Stimulated activated CD4-positive, alpha-beta T cell treated with anti-CD3 and anti-CD28 coated beads, Interleukin-12 subunit alpha, Interleukin-12 subunit beta, amount 100 ng/mL, for 24 hours (primary cell): ENCODE measurements around the gene CHST7.

Experiments
- DNase-seq, 2 experiments: peaks; one replicate each; pipeline ENCODE4 v3.0.0-alpha.2; 2020; ENCODE audit warnings: low read depth in 2 of 2

CHST7 gene

DNA sequence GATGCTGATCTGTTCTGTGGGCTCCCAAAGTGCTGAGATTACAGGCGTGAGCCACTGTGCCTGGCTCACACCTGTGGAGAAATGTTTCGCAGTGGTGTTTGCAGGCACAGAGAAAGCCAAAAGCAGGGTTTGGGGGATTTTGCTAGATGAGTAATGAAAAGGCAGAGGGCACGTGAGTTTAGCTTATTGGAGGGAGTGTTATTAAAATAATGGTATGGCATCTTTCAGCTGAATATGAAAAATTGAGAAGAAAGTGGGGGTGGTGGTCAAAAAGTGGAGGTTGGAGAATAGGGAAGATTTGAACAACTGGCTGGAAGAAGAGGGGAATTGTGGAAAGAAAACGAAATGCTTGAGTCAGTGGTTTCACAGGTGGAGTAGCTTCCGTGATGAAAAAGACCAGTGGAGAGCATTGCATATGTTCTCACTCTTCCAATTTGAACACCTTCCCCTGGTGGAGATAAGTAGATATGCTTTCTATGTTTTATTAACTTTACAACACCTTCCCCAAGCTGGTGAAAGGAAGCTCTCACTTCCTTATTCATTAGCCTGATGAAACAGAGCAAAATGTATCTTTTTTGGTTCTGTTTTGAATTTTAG, 1.1 kb upstream of the CHST7 start:
- peak in 1 of 2 experiments; percentile 11 for DNase-seq

DNA sequence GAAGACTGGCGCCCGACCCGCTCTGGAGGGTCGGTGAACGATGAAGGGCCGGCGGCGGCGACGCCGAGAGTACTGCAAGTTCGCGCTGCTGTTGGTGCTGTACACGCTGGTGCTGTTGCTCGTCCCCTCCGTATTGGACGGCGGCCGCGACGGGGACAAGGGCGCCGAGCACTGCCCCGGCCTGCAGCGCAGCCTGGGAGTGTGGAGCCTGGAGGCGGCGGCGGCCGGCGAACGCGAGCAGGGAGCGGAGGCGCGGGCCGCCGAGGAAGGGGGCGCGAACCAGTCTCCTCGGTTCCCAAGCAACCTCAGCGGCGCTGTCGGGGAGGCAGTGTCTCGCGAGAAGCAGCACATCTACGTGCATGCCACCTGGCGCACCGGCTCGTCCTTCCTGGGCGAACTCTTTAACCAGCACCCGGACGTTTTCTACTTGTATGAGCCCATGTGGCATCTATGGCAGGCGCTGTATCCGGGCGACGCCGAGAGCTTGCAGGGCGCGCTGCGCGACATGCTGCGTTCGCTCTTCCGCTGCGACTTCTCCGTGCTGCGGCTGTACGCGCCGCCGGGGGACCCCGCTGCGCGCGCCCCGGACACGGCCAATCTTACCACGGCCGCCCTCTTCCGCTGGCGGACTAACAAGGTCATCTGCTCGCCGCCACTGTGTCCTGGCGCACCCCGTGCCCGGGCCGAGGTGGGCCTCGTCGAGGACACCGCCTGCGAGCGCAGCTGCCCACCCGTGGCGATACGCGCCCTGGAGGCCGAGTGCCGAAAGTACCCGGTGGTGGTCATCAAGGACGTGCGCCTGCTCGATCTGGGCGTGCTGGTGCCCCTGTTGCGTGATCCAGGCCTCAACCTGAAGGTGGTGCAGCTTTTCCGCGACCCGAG, 568 bp downstream of the CHST7 start:
- peak in 1 of 2 experiments; percentile 29 for DNase-seq

DNA sequence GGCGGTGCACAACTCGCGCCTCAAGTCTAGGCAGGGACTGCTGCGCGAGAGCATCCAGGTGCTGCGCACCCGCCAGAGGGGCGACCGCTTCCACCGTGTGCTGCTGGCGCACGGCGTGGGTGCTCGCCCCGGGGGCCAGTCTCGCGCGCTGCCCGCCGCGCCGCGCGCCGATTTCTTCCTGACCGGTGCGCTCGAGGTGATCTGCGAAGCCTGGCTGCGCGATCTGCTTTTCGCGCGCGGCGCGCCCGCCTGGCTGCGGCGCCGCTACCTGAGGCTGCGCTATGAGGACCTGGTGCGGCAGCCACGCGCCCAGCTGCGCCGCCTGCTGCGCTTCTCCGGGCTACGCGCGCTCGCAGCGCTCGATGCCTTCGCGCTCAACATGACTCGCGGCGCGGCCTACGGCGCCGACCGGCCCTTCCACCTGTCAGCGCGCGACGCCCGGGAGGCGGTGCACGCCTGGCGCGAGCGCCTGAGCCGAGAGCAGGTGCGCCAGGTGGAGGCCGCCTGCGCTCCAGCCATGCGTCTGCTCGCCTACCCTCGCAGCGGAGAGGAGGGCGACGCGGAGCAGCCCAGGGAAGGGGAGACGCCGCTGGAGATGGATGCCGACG, 1.3 kb downstream of the CHST7 start:
- DNase-seq, result no peak

DNA sequence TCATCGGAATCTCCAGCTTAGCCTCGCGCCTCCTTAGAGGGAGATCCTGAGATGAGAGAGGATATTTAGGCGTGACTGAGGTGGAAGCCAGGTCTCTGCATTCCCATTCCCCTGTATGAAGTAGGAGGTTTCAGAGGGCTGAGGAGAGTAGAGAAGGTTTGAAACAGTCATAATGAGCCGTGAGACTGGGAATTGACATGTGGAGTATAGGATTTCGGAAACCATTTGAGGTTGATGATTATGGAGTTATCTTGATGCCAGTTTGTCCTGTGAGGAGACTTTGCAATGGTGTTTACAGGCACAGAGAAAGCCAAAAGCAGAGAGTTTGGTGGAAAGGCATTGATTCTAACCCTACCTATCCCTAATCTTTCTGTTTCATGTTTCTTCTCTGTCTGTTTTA, 2.0 kb downstream of the CHST7 start:
- DNase-seq, result no peak

DNA sequence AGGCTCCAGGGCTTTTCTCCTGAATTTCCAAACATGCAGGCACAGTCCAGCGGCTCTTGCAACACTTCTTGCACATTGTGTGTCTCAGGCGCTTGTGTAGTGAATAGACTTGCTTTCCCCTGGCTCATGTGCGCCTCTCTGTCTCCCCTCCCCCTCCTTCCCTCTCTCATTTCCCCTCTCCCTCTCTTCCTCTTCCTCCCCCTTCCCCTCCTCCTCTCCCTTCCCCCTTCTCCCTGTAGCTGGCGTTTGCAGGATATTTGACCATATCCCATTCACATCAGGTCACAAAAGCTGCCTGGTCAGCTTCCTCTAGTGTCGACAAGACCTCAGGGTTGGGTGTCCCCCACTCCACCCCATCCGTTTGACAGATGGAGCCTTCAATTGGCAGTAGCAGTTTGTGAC, 2.4 kb downstream of the CHST7 start:
- DNase-seq, result no peak

DNA sequence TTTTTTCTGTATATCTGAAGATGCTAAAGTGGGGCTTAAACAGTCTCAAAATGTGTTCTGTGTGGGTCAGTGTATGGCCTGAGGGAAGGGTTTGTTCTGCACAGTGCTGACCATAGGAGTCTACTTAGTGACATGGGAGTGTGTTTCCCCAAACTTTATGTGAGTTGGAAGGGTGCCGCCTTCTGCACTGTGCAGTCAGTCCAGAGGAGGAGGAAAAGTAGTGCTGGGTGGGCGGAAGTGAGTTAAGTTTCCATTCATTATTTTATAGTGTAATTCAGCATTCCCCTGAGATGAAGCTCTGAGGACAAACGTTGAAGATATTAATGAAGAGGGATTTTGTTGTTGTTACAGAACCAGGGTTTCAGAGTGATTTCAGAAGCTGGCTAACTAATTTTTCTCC, 2.9 kb downstream of the CHST7 start:
- no peak for DNase-seq

DNA sequence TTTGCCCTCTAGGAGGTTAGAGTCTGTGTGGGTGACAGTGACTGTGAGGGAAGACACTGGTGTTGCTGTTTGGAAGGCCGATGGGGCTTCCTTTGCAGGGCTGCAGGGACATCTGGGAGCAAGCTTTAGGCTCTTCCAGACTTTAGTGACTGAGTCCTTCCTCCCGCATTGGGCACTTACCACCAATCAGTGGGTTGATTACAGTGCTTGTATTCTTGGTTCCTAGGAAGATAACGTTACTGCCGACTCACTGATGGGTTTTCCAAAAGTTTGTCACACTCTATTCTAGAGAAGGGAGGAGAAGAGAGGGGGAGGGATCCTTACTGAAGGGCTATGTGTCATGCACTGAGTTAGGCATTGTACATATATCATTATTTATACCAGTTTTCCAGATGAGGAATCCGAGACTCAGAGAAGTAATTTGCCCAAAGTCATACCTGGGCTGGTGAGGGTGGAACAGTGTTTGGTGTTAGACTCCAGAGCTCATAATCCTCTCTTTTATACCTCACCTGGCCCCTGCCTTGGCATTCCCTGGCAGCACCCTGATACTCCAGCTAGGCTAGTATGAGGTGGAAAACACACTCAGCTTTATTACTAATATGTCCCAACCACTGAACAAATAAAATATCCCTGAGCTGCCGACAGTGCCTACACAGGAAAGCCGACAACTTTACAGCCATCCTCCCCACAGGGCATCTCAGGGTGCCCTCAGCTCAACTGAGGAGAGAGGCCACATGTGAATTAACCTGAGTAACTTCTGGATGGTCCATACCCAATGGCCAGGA, 3.8 kb downstream of the CHST7 start:
- DNase-seq, result no peak

DNA sequence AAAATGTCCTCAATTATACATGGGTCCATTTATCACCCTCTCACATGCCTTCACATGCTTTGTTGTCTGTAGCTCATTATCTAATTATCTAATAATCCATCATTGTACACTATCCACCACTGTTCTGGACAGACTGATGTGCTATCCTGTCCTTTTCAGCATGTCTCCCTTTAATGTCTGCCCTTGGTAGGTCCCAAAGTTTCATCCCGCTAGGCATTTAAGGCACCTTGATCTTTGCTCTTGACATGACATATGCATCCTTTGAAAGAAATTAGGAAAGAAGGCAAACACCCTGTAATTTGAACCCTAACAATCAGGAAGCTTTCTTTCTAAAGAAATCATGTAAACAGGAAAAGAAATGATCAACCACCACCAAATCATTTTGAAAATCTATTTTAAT, 5.7 kb downstream of the CHST7 start:
- no peak for DNase-seq

DNA sequence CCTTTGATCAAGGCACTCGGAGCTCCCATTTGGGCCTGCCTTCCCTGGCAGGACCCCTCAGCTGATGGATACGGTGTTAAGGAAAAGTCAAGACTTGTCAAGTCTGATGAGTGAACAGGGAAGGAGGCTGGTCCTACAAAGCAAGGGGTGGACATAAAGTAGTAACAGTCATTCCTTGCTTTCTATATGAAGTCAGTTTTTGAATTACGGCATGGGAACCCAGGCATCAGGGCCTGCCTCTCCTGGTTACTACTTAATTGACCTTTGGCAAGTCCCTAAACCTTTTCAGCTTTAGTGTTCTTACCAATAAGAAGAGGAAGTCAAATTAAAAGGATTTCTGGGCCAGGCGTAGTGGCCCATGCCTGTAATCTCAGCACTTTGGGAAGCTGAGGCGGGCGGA, 7.0 kb downstream of the CHST7 start:
- DNase-seq, result no peak

DNA sequence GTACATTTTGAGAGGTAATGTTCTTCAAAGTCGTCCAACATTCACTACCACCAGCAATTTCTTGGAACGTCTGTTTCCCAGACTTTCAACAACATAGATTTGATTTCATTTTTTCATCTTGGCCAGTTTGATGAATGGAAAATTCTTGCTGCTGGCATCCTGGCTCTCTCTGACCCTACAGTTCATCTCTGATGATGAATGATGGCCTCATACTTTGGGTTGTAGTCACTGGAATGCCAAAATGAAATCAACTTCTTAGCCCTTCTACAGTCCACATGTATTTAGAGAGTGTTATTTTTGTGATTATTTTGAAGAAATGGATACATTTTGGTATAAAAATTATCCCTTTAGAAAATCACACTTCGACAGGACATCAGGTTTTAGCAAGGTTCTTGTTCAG, 8.8 kb downstream of the CHST7 start:
- DNase-seq, result no peak

DNA sequence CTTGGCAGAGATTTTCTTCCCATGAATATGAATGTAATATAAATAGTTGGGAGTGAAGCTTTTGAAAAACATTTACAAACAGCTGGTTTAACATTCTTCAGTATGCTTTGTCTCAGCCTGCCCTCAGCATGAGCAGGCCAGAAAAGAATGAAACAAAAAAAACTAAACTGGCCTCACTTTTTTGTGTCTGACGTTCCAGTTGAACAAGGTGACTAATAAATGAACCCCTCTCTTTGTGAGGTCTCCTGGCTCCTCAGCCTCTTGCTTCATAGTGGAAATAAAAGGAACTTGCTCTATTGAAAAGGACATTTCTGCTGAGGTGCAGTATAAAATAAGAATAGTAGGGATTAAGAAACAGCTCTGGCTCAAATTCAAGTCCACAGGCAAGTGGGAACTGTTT, 9.4 kb downstream of the CHST7 start:
- DNase-seq, result no peak

DNA sequence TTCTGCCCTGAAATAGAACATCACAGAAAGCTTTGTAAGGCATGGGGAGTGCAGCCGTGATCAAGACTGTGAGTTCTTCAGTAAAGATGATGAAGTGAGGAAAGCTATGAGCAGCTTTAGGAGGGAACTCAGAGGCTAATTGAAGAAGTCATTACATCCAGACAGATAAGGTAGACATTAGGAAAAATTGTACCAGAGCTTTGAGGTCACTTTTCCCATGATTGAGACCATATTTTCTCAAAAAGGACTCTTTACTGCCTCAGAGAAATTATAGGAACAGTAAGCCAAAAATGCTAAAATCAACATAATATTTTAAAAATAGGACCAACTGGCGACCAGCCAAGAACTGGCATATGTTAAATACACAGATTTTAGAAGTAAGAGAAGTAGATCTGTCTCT, 11.2 kb downstream of the CHST7 start:
- DNase-seq, result no peak

DNA sequence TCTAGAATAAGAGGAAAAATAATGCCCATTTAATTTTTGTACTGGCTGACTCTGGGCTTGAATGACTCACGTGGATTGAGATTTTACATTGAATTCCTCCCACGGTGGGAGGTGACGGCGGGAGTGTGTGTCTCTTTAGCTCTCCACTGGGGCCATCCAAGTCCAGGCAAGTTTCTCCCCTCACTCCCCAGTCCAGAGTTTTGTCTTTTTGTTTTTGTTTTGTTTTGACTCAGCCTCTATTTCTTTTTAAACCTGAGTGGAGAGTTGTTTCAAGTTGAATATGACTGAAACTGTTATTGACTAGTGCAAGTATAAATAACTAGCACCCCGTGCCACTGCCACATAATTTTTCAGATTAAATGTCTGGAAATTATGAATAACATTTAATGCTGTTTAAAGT, 13.6 kb downstream of the CHST7 start:
- DNase-seq, result no peak

DNA sequence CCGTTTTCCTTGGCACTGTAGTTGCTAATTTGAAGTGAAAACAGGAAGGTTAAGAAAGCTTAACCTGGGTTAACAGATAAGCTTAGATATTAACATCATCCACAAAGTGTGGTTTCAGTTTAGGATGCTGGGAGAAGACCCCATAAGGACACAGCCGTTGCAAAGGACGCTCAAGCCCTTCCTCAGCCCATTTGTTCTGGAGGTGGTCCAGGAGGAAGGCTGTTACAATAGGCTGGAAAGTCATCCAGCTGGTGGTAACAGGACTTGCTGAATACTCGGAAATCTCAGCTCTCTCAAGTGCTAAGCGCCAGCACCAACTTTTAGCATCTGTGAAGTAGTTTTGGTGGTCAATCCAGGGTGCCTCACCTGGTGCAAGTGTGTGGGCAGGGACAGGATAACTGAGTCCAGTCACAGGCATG, 14.2 kb downstream of the CHST7 start:
- DNase-seq, result no peak

DNA sequence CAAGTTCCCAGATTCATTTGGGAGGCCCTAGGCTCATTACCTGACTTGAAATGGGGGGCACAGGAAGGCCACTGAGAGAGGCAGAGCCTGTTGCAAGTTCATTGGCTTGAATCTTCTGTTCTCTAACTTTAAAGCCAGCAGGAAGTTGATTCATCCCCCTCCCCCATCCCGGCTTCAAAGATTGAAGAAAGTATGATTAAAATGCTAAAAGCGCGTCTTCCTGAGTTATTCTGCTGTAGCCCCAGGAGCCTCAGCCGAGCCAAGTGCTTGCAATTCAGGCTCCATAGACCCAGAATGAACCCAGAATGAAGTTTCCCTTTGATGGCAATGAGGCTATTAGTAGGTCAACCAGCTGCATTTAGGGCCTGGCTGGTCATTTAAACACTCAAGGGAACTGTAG, 14.7 kb downstream of the CHST7 start:
- no peak for DNase-seq

DNA sequence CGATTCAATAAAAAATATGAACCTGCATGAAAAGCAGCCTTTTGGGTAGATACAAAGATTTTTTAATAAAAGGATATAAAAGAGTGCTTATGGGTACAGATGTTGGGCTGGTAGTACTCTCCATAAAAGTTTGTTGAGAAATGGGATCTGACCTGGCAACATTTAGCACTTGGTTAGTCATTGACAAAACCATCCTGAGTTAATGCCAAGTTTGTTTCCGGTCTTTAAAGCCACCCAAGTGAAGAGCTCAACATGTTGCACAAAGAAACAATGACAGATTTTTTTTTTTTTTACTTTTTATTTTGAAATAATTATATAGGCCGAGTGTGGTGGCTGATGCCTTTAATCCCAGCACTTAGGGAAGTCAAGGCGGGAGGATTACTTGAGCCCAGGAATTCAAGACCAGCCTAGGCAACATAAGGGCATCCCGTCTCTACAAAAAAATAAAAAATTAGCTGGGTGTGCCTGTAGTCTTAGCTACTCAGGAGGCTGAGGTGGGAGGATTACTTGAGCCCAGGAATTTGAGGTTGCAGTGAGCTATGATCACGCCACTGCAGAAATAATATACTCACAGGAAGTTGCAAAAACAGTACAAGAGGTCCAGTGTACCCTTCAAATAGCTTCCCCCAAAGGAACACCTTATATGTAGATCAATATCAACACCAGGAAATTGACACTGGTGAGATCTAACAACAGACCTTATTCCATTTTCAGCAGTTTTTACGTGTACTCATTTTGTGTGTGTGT, 16.6 kb downstream of the CHST7 start:
- DNase-seq, result no peak

DNA sequence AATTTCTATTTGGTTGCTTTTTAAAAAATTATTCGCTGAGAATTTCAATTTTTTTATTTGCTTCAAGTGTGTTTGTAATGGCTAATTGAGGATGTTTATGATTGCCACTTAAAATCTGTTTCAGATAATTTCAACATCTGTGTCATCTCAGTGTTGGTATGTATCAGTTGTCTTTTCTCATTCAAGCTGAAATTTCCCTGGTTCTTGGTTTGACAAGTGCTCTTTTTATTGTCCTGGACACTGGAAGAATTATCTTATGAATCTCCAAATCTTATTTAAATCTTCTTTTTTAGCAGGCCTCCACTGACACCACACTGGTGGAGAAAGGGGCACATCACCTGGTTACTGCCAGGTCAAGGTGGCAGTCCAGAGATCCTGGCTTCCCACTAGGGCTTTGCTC, 21.5 kb downstream of the CHST7 start:
- DNase-seq, result no peak

DNA sequence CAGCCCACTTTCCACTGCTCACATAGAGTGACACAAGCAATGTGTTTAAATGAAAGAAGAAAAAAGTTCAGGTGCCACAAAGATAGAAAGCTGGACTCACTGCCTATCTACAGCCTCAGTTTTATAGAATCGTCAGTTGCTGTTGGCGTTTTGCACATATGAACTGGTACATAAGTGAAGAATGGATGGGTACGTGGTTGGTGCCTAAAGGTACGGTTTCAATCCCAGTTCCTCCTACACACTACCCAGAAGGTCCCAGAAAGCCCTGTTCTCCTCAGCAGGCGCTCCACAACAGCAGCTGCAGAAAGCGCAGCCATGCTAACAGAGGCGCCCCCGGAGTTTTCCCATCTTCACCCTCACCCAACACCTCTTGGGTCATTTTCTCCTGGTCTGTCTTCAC, 23.6 kb downstream of the CHST7 start:
- no peak for DNase-seq

DNA sequence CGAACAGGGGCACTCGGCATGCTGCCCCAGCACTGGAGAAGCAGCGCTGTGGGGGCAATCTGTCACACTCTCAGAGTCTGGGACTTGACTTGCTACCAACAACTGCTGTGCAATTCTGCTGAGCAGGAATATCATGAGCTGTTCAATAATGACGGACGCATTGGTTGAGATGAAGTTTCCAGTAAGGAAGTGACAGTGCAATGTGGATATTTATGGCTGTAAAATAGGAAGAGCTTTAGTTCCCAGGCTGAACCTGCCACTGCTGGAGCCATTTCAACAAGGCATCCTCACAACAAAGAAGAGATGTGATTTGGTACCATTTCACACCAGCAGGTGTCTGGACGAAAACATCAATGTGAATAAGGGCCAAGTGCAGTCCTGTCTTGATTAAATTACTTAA, 24.2 kb downstream of the CHST7 start:
- no peak for DNase-seq

DNA sequence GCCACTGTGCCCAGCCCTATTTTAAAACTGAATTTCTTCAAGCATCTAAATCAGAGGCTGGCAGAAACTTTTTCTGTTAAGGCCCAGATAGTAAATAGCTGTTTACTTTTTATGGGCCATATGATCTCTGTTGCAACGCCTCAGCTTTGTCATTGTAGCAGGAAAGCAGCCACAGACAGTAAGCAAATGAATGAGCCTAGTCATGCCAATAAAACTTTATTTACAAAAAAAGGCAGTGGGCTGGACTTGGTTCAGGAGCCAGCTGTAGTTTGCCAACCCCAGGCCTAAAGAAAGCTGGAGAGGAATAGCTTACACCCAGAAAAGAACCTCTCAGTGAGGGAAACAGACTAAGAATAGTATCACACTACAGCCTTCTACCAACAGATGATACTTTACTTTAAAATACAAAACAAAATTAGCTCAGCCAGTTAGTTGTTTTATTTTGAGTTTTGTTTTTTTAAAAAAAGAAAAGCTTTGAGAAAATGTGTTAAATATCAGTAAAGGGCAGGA, 25.5 kb downstream of the CHST7 start:
- no peak for DNase-seq

DNA sequence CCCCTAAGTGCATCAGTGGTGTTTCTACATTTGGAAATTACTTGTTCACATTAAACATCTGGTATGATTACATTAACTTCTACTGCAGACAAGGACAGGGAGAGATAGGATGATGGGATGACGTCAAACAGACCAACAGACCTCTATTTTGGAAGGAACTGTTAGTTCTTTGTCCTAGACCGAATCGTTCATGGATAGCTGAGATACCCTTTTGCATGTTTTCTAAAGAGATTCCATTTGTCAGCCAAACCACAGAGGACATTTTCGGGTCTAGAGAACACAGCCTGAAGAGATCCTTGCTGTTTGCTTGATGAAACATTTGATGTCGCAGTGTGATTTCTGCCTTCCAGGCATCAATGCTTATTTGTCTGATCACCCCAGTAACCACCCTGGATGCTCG, 27.7 kb downstream of the CHST7 start:
- DNase-seq, result no peak
